ENCODE results near the gene CCSER2.
"Not testable (repeated sequence)": the region's sequence is repeated elsewhere in the genome, so short reads cannot be mapped to it uniquely, and the experiment has no call there.

Gene CCSER2

DNA sequence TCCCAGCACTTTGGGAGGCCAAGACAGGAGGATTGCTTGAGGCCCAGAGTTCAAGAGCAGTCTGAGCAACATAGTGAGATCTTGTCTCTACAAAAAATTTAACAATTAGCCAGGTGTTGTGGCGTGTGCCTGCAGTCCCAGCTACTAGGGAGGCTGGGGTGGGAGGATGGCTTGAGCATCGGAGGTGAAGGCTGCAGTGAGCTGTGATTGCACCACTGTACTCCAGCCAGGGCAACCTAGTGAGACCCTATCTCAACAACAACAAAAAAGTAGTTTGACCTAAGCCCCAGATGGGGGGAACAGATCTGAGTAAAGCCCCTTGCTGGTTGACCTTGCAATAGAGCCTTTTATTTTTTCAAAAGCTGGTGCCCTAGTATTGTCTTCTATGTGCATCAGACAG lies 15.6 kb upstream of the CCSER2 start:
- no peak for DNase-seq

DNA sequence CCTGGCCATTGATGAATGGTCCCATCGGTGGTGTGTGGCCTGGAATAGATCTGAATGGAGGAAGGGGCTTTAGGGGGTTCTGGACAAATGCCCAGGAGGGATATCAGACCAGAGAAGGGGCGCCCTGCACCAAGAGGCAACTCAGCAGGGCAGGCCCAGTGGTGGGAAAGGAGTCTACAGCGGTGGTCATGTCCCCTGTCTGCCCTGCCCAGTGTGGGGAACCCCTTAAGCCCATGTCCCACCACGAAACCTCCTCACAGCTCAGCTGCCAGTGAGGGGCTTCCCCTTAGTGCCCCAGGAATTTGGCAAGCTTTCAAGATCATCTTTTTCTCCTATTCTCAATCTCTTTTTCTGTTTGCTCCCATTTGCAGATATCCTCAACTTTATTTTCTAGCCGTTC lies 14.1 kb upstream of the CCSER2 start:
- no peak for DNase-seq

GRCh38 chr10:84317174-84317573 lies 11.2 kb upstream of the CCSER2 start:
- DNase-seq = no peak

GRCh38 chr10:84321902-84322301 lies 6.5 kb upstream of the CCSER2 start:
- no peak for DNase-seq

- not testable (repeated sequence) for DNase-seq
These were observed 4.8 kb upstream of the CCSER2 start for GRCh38 chr10:84323566-84323965.

DNA sequence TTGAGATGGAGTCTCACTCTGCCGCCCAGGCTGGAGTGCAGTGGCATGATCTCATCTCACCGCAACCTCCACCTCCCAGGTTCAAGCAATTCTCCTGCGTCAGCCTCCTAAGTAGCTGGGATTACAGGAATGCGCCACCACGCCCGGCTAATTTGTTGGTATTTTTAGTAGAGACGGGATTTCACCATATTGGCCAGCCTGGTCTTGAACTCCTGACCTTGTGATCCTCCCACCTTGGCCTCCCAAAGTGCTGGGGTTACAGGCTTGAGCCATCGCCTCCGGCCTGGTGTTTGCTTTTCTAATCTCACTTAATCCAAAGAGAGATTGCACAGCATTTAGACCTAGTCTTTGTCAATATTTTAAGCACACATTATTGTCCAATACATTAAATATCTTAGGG lies 1.4 kb upstream of the CCSER2 start:
- DNase-seq = not testable (repeated sequence)

DNA sequence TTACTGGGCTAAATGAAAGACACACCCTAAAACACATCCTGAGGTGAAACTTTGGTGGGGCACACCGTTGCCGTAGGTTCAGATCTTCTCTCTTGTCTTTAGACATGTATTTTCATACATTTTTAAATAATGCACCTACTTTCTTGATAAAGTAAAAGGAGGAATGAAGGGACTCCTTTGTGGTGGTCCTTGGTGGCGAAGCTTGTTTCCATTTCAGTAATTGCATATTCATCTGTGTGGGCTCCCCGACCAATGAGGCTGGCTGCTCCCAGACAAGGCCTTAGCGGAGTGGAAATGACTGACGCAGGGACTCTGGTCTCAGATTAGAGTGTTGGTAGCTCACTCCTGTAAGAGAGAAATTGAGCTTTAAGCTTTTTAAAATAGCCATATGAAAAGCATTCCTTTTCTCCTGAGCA lies 815 bp downstream of the CCSER2 start:
- DNase-seq = peak; percentile 51

GRCh38 chr10:84329986-84330651 lies 1.7 kb downstream of the CCSER2 start:
- no peak for DNase-seq

- no peak for DNase-seq
These were observed 2.7 kb downstream of the CCSER2 start for GRCh38 chr10:84331091-84331490.

- DNase-seq = peak; percentile 26
These were observed 5.6 kb downstream of the CCSER2 start for GRCh38 chr10:84333864-84334451.

GRCh38 chr10:84334811-84335210 lies 6.4 kb downstream of the CCSER2 start:
- no peak for DNase-seq

DNA sequence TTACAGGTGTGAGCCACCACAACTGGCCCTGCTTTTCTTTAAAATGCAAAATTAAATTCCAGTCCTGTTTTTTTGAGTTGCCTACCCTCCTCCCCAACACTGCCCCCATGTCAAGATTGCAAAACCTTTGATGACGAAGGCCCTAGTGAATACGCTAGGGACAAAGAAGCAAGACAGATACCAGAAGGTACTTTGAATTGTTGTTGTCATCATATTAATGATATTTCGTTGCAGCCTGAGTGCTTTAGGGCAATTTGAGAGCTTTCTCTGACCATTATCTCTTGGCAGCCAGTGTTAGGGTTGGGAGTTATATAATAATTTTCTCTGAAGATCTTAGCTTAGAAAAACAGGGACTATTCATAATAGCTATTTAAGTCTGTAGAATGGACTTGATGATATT lies 7.1 kb downstream of the CCSER2 start:
- DNase-seq = no peak

DNA sequence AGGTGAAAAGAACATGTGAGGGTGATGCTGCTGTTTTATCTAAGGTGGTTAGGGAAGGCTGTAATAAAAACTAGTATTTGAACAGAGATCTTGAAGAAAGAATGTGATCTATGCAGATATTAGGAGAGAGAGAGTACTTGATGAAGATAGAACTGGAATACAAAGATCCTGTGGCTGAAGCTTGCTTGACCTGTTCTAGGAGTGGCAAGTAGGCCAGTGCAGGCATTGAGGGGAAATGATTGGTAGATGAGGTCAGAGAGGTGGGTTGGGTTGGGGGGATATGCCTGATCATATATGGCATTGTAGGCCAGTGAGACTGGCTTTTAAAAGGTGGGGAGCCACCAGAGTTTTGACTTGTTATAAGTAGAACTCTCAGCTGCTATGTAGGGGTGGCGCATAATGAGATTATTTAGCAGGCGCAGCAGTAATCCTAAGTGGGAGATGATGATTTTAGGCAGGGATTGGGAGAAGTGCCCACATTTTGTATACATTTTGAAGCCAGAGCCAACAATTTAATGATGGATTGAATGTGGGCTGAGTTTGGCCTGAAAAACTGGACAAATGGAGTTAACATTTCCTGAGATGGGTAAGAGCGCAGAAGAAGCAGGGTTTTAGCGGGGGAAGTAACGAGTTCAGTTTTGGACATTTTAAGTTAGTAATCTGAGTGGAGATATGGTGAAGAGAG lies 8.2 kb downstream of the CCSER2 start:
- DNase-seq = no peak

DNA sequence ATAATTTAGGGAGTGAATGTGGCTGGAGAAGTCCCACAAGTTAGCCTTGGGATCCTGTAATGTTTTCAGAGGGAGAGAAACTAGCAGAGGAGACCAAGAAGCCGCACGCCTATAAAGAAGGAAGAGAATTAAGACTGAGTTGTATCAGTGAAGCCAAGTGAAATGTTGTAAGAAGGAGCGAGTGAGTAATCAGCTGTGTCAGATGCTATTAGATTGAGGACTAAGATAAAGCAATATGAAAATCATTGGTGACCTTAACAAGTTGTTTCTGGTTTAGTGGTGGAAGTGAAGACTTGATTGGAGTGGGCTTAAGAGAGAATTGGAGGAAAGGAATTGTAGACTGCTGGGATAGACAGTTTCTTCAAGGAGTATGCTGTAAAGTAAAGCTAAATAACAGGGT lies 8.8 kb downstream of the CCSER2 start:
- DNase-seq = peak; percentile 52

- DNase-seq = no peak
These were observed 10.6 kb downstream of the CCSER2 start for GRCh38 chr10:84339025-84339424.

DNA sequence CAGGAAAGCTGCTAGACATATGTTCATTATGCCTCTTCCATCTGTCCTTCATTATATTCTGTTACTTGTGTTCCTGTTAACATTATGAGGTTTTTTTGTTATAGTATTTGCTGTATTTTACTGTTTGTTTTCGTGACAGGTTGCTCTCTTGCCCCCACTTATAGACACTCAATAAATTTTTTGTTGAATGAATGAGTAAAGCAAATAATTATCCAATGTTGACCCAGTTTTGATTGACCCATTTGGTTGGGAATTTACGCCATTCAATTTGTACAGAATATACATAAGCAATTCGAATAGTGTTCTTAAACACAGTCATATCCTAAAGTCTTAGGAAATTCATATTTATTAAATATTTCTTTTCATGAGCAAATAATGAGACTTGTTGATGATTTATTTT lies 11.8 kb downstream of the CCSER2 start:
- DNase-seq = no peak

GRCh38 chr10:84340632-84341537 lies 12.5 kb downstream of the CCSER2 start:
- DNase-seq = no peak

DNA sequence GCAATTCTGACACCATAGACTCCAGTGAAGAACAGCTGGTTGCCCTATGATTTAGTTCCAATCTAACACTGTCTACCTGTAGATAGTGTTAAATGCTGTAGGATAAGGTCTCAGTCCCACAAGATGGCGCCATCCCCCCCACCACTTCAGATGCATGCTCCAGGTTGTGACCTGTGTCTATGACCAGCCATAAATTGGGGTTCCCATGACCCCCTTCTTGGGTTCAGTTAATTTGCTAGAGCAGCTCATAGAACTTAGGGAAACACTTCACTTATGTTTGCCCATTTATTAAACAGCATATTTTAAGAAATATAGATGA lies 13.1 kb downstream of the CCSER2 start:
- no peak for DNase-seq

- DNase-seq = no peak
These were observed 13.6 kb downstream of the CCSER2 start for GRCh38 chr10:84341983-84342382.

DNA sequence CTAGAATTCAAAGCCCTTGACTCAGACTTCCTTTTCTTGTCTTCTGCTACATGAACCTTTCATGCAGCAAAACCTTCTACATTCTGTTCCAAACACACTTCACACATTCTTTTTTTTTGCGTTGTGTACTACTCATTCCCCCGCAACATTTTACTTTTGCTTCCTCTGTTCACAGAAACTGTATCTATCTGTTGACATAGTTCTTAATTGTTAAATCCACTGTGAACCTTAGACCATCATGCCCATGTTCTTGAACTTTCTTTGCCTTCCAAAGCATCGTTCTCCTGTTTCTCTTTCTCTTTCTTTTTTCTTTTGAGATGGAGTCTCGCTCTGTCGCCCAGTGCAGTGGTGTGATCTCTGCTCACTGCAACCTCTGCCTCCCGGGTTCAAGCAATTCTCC lies 14.2 kb downstream of the CCSER2 start:
- DNase-seq = no peak

GRCh38 chr10:84343831-84344230 lies 15.4 kb downstream of the CCSER2 start:
- no peak for DNase-seq

DNA sequence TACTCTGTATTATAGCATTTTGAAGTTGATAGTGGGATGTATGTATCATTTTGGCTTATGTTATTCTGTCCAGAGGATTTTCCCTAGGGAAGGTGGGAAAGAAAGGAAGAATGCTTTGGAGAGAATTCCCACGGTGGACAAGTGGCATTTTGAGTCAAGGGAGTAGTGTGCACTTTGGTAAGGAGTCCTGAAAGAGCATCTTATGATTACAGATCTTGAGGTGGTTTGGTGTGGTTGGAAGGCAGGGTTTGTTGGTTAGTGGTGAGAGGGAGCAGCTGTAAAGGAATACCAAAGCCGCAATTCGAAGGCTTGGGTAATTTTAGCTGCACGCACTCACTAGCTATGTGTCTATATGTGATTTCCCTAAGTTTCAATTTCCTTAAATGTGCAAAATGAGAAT lies 16.1 kb downstream of the CCSER2 start:
- no peak for DNase-seq

- not testable (repeated sequence) for DNase-seq
These were observed 19.2 kb downstream of the CCSER2 start for GRCh38 chr10:84347575-84348002.

All from fibroblast of skin of right biceps (primary cell).